ENCODE measurements around the gene EEF2K.

The EEF2K gene

DNA sequence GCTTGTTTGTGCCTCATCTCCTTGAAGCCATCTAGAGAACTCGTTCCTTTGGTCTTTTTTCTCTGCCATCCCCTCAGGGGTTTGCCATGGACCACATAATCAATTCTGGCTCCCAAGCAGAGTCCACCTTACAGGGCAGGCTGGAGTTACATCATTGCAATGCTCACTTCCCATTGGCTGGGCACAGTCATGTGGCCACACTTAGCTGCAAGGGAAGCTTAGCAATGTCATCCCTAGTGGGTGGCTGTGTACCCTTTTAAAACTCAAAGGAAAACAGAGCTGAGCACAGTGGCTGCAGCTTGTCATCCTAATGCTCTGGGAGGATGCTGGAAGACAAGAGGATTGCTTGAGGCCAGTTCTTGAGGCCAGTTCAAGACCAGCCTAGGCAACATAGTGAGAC, 49.3 kb downstream of the EEF2K start:
- DNase-seq = no peak

DNA sequence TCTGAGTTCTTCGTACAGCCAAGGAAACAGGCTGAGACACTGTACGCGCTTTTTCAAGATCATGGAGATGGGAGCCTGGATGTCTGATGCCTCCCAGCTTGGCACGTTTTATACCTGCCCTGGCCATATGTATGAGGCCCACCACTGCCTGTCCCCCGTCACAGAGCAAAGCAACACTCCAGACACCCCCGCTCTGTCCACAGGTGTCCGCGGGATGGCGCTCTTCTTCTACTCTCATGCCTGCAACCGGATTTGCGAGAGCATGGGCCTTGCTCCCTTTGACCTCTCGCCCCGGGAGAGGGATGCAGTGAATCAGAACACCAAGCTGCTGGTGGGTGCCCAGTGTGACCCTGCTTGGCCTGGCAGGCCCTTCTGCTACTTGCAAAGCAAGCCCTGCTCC, 51.4 kb downstream of the EEF2K start:
- no peak for DNase-seq

DNA sequence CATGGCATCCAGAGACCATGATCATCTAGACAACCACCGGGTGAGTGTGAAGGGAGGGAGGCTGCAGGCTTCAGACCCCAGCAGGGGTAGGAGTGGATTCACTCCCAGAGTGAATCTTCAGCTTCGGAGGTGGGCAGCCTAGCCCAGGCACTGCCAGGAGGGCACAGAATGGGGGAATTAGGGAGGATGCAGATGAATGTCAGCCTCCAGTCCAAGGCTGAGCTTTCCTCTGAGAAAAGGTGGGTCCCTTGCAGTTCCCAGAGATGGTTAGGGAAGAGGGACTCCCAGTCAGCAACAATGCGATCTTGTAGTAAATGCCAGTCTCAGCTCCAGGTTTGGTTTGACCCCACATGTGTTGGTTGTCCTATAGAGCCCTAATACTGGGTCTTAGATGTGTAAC, 54.4 kb downstream of the EEF2K start:
- no peak for DNase-seq

DNA sequence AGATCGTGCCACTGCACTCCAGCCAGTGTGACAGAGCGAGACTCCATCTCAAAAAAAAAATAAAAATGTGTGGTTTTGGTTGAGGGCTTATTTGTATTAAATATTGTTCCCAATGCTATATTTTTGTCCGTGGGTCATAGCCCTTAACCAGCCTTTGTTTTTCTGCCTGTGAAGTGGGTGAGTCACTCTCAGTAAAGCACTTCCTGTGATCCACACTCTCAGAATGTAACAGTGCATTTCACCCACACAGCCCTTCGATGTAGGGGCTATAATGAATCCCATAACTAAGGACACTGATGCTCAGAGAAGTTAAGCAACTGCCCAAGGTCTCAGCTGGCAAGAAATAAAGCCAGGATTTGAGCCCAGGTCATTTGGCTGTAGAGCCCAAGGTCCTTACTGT, 56.4 kb downstream of the EEF2K start:
- DNase-seq = no peak

DNA sequence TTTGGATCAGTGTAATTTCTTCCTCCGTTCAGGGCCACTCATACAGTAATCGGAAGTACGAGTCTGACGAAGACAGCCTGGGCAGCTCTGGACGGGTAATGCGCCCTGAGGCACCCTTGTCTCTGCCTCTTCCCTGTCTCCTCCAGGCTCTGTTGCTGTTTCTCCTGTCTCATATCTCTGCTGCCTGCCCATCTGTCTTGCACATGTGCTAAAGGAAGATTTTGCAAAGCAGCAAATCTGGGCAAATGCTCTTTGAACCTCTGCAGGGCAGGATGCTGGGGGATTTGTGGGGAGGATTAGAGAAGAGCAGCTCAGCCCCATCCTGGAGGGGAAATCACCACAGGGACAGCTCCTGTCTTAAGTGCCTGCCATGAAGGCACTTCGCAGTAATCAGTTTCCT, 58.7 kb downstream of the EEF2K start:
- no peak for DNase-seq

DNA sequence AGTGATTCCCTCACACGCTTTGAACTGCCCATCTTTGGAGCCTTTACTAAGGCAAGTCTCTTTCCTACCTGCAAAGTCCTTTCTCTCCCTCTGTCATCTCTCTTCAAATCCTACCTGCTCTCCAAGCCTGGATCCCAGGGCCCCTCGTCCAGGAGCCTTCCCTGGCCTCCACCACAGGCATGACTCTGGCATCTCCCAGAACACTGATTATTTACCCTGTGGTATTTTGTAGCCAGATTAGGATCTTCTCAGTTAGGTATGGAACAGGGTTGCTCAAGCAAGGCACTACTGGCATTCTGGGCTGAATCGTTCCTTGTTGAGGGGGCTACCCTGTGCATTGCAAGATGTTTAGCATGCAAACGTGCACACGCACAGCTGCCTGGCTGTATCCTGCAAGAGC, 59.3 kb downstream of the EEF2K start:
- no peak for DNase-seq

DNA sequence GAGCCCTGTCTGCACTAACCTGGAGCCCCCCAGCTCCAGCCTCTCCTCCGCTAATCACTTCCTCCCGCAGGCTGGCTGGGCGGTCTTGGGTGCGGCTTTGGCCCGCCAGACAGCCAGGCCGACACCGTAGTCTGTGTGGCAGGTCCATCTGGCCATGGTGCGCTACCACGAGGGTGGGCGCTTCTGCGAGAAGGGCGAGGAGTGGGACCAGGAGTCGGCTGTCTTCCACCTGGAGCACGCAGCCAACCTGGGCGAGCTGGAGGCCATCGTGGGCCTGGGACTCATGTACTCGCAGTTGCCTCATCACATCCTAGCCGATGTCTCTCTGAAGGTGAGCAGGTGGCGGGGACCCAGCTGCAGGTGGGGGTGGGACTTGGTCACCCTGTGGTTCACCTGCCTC, 60.5 kb downstream of the EEF2K start:
- no peak for DNase-seq

DNA sequence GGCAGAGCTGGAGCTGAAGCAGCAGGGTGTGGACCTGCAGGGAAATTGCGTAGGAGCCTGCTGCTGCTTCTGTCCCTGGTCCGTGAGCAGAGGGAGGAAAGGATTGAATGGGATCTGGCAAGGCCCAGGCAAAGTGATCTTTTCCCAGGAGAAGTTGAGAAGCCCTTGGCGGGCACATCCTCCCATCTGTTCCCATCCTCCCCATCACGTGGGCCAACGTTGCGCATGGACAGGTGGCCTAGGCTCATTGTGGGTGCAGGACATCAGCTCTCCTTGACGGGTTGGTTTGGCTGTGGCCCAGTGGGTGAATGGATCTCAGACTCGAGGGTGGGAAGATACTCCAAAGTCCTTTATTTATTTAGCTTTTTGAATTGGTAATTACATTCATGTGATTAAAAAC, 61.7 kb downstream of the EEF2K start:
- no peak for DNase-seq

DNA sequence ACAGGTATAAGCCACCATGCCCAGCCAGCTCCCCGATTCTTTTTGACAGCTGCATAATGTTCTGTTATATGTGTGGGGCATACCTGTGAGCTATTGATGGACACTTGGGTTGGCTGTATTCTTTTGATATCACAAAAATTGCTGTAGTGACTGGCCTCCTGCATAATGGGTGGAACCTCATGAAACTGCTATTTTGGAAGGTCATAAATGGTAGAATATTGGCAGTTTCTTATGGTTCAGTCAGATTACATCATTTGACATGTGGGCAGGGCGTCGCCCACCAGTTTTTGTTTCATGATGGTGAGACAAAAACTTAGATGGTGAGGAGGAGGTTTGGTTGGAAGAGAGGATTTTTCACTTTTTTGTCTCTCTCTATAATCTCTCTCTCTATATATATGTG, 64.4 kb downstream of the EEF2K start:
- DNase-seq = no peak

DNA sequence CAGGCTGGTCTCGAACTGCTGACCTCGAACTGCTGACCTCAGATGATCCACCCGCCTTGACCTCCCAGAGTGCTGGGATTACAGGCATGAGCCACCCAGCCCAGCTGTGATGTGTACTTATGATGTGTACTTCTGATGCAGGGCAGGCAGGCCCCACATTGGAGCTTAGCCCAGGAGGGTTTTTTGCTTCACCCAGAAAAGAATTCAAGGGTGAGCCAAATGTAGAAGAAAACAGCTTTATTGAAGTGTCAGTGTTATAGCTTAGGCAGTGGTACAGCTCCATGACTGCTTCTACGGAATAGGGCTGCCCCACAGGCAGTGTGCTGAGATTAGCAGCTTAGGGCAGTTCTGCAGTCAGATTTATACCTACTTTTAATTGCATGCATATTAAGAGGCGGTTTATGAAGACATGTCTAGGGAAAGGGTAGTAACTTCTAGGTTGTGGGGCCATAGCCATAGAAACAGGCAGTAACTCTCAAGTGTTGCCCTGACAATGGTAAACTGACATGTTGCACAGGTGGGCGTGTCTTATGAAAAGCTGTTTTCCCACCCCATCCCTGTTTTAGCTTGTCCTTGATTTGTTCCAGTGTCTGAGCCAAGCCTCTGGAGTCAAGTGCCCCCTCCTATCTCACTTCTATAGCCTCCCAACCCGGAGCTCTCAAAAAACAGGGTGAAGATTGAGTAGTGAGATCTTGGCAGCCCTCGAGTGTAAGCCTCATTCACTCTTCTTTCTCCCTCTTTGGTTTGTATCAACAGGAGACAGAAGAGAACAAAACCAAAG, 67.0 kb downstream of the EEF2K start:
- no peak for DNase-seq

DNA sequence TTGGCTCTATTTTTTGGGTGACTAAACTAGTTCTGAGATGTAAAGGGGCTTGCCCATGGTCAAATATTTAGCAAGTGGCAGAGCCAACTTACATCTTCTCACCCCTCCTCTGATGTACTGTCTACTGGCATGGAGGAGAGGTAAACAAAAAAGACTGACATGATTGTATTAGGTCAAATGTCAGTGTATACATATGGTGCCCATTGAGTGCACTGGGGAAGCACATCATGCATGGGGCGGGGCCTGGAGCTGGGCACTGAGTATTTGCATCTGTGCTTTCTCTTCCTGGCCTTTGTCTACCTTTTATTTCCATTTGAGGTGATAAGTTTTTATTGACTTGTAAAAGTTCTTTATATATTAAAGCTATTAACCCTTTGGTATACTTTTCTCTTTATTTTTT, 68.8 kb downstream of the EEF2K start:
- DNase-seq = no peak

DNA sequence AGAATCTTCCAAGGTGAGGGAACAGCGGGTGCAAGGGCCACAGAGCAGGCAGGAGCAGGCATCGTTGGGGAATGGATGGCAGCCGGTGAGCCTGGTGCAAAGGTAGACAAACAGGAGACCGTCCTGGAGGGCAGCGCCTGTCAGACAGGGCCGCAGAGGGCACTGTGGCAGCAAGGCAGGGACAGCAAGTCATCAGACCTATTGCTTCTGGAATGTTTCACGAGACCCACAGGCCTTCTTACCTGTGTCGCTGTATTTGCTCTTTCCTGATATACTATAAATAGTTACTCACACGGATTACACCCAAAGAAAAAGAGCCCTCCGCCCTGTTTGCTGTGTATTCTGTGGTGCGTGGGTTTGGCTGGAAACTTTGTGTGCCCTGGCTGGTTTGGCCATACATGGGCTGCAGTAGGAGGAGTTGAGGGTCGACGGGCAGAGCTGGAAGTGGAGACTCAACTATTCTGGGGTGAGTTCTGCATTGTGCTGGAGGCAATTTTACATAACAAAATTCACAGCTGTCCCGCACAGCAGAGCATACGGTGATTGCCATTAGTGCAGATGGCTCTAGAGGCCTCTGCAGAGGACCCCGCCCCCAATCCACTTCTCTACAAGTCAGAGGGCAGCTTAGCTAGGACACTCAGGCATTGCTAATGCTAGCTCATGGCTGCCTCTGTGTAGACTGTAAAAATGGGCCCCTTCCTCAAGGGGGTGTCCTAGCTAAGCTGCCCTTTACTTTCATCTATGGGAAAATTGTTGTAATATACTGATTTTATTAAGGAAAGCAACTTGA, 72.6 kb downstream of the EEF2K start:
- DNase-seq = no peak

DNA sequence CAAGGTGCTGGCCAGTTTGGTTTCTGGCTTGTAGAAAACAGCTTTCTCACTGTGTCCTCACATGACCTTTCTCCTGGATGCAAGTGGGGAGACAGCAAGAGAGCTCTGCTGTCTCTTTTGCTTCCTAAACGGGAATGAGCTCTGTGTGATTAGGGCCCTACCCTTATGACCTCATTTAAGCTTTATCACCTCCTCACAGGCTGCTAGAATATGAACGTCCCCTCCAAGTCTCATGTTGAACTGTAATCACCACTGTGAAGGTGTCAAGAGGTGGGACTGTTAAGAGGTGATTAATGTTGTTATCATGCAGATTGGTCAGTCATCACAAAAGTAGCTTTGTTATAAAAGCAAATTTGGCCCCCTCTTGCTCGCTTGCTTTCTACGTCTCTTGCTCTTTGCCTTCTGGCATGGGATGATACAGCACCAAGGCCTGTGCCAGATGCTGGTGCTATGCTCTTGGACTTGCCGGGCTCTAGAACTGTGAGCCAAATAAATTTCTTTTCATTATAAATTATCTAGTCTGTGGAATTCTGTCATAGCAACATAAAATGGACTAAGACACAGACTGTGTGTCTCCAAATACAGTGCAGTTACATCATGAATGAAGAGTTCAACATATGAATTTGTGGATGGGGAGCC, 76.3 kb downstream of the EEF2K start:
- no peak for DNase-seq

DNA sequence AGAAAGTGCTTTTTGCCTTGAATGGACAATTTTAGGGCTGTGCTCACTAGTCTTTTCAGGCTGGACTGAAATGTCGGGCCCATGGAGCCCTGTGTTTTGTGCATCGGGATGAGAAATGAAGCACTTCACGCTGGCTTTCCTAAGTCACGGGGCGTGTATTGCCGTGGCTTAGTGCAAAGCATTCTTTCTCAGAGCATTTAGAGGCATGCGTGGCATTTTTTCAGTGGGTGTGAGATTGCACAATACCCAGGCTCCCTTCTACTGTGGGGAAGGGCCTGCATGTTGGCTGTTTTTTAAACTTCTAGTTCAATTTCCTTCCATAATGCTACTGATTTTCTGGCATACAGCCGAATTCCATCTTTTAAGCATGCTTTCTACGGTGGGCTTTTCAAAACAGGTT, 78.6 kb downstream of the EEF2K start:
- DNase-seq = no peak

DNA sequence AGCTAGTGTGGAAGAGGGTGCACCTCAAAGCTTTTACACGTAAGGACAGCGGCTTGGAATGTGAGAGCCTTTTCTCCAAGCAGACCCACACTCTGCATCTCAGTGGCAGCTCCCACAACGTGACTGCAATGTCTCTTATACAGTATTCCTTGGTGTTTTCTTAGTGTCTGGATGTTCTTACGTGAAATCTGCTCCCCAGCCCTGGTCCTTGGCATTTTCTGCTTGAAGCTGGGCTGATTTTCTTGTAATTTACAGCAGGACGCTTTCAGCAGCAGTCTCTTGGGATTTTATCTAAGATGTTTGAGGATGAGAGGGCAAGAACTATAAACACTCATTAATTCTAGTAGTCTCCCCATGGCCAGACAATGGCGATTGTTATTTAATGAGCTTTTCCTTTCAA, 79.0 kb downstream of the EEF2K start:
- no peak for DNase-seq

DNA sequence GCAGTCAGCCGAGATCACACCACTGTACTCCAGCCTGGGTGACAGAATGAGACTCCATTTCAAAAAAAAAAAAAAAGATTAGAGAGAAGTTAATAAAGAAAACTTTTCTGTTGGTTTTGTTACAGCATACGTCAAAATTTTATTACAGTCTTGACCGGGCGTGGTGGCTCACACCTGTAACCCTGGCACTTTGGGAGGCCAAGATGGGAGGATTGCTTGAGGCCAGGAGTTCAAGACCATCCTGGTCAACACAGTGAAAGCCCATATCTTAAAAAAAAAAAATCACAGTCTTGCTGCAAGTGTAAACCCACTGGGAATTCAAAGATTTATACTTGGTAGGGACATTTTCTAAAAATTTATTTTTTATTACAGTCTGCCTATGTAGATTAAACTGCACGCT, 84.9 kb downstream of the EEF2K start:
- DNase-seq = no peak

DNA sequence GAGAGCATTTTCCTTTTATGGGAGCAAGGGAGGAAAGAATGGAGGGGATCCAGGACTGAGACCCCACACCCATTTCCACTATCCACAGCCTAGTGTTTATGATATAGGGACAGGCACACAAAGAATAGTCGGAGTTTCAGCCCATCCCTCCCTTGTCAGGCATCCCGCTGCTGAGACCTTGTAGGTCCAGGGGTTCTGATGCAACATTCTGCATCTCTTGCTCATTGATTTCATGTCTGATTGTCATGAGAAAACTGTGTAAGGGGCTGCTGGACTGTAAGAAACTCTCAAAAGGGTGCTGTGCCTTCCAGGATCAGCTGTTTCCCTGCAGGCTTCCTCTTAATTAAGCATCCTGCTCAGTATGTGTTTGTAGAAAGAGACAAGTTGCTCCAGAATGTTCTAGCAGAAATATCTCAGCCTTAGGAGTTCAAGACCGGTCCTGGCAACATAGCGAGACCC, 85.8 kb downstream of the EEF2K start:
- DNase-seq = peak in 1 of 2 experiments; percentile 51

DNA sequence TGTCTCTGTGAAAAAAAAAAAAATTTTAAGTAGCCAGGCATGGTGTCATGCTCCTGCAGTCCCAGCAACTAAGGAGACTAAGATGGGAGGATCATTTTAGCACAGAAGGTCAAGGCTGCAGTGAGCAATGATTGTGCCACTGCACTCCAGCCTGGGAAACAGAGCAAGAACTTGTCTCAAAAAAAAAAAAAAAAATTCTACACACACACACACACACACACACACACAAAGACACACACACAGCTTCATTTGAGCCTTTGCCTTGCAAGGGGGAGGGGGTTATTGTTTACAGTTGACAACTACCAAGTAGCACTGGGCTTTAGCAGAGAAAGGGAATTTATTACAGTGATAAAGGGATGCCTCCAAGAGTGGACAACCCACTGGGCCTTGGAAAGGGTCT, 86.2 kb downstream of the EEF2K start:
- DNase-seq = no peak

DNA sequence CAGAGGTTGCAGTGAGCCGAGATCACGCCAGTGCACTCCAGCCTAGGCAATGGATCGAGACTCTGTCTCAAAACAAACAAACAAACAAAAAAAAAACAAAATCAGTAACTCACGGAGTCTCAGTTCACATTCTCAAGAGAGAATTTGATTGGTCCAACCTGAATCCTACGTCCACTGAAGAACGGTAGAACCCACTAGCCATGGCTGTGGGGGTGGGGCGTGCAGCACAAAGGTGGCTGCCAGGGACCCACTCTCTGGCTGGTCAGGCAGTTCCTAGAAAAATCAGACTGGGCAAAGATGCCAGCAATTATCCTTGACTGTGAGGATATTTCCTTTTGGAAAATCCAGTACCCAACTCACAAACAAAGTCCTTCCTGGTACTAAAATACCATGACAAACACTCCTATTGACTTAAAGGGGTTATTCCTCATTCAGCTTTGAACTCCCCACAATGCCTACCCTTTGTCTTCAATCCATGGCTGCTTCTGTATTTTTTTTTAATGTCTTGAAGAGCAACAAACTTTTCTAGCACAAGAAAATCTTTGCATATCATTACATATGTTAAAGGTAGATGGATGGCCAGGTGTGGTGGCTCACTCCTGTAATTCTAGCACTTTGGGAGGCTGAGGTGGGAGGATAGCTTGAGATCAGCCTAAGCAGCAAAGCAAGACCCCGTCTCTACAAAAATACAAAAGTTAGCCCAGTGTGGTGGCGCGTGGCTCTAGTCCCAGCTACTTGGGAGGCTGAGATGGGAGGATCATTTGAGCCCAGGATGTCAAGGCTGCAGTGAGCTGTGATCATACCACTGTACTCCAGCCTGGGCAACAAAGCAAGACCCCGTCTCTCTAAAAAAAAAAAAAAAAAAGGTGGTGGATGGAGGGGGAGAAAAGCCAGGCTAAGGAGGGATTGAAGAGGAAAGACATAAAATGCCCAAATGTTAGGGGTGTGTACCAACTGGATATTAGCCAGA, 87.3 kb downstream of the EEF2K start:
- no peak for DNase-seq

DNA sequence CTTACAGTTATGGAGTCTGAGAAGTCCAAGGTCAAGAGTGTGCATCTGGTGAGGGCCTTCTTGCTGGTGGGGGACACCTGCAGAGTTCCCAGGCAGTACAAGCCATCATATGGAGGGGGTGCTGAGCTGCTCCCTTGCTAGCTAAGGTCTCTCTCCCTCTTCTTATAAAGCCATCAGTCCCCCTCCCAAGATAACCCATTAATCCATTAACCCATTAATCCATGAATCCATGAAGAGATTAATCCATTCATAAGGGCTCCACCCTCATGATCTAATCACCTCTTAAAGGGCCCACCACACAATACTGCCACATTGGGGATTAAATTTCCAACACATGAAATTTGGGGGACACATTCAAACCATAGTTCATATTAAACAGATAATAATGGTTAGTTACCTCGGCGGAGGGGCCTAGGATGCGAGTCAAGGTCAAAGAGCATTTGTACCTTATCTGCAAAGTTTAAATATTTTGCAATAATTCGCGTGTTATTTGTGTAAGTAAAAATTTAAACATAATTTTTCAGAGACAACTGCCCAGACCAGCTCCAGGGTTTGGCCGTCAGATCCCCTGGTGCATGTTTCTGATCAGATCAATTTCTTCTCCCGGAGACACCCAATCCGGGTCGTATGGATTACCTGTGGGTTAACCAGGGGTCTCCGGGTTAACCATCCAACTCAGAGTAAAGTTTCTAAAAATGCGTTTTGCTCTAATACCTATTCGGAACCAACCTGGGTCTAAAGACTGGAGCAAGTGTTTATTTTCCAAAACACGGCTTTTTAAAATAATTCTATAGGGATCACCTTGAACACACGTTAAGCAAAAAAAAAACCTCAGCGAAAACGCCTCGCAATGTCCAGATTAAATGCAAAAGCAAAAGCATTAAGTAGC, 90.4 kb downstream of the EEF2K start:
- peak in 1 of 2 experiments; percentile 29 for DNase-seq

DNA sequence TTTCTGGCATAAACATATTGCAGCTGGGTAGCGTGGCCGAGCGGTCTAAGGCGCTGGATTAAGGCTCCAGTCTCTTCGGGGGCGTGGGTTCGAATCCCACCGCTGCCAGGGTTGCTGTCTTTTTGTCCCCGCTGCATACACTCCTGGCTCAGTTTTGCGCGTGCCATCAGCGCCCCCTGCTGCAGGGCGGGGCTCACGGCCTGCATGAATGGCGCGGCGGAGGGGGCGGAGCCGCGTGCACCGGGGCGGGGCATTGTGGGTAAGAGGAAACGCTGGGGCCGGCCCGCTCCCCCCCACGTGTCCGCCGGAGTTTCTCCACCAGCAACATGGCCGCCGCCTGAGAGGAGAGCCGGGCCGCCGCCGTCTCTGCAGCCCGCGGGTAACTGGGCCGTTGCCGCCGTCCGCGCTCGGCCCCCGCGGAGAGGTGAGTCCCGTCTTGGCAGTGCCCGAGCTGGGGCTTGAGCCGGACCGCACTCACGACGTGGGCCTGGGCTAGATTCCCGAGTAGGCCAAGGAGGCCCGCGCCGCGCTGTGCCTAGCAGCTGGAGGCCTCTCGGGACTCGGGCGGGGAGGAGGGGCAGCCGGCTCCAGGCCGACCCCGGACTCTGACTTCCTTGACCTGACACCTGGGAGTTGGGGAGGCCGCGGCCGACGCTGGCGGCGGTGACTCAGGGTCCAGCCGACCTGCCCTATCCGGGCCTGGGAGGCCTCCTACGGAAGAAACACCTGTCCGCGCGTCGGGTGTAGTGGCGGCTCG, 91.2 kb downstream of the EEF2K start, which contains the start of gene POLR3E:
Gene POLR3E (plus strand): TSS at position 296 of the 757 bp plus-strand sequence. CDS start 5,560 bp downstream, outside the sequence.
- peak; percentile 97 to 99 for DNase-seq
